IPS DF 19.7 (cell line): Measurements from ENCODE around the gene MTMR8.

ENCODE experiments used
- DNase-seq: peaks from one replicate; pipeline ENCODE4 v3.0.0-alpha.2; 2013; ENCODE audit warnings: low read depth, low spot score

MTMR8 gene

DNA sequence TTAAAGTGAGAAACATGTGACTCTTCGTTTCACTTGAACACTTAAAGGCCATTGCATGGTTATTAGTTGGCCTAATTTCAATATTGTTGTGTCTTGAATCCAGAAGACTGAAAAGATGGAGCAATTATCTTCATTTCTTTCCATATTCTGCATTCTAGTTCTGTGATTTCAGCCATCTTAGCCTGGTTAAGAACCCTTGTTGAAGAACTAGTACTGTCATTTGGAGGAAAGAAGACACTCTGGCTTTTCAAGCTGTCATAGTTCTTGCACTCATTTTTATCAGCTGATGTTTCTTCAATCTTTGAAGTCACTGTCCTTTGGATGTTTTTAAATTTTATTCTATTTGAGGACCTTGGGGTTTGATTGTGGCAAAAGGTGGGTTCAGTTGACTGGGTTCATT is 81.6 kb downstream of the MTMR8 start:
- DNase-seq: no peak

DNA sequence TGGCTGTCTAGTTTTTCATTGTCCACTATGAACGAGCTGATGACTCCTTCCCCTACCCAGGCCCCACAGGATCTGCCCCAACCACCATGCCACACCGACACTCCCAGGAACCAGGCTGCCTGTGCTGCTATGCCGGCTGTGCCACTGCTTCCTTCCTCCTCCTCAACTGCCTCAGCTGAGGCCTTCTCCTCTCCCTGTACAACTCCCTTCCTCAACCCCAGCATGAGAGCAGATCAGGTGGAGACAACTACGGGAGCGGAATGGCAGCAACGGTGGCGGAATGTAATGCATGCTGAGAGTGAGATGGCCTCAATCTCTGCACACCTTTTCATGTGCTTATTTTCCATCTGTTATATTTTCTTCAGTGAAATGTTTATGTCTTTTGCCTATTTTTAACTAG is 88.5 kb downstream of the MTMR8 start:
- no peak for DNase-seq

- no peak for DNase-seq
These were observed 104.1 kb downstream of the MTMR8 start for GRCh38 chrX:64291123-64291522.

DNA sequence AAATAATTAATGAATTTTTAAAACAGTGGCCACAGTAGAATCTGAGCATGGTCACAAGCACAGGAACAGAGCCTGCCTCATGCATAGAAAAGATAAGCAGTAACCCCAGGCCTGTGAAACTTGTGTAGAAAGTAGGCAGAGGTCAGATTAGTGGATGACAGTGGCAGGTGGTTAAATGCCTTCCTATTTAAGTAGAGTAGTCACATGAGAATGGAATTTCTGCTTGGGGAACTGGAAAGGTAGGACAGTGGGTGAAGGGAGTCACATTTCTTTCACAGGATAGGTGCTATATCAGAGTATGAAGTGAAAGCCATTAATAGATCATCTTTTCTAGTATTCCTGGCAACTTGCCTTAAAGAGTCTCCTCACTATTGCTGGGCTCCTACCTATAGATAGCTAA is 130.0 kb downstream of the MTMR8 start:
- no peak for DNase-seq

- DNase-seq: no peak
These were observed 164.9 kb downstream of the MTMR8 start, which contains the start of gene ASB12 for GRCh38 chrX:64230123-64230970. Gene ASB12 (minus strand): TSS chrX:64230607. CDS start chrX:64225650, 4,957 bp downstream.

DNA sequence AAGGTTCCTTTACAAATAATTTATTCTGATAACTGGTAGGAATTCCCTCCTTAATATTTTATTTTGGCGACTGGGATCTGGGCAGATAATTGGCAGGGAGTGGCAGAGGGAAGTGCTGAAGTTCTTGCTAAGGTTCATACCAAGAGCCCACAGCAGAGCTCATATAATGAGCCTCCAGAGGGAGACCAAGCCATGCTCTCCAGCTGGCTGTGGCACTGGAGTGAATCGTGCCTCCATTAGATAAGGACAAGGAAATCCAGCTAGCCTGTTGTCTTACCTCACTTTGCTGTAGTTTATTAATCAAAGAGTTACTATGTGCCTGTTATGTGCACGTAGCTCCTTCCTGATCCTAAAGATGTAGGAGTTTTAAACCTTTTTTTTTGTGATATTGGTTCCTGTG is 166.1 kb downstream of the MTMR8 start:
- DNase-seq: no peak
